DMS114 treated with DMSO at 0.1 percent for 48 hours (cell line): Measurements from ENCODE around the gene MRPL28.
"Not testable (repeated sequence)": the region's sequence is repeated elsewhere in the genome, so short reads cannot be mapped to it uniquely, and the experiment has no call there.

Source experiments
- DNase-seq: peaks from one replicate; lab custom pipeline; 2025; ENCODE audit not compliant: unreplicated experiment; lab: John Stamatoyannopoulos, UW

The MRPL28 gene

GRCh38 chr16:391885-392335 is 21.6 kb upstream of the MRPL28 start:
- DNase-seq = no peak

- no peak for DNase-seq
Observed at GRCh38 chr16:389352-389751, 19.0 kb upstream of the MRPL28 start.

GRCh38 chr16:387761-388666 is 17.7 kb upstream of the MRPL28 start:
- DNase-seq = not testable (repeated sequence)

GRCh38 chr16:386641-387156 is 16.4 kb upstream of the MRPL28 start:
- DNase-seq = no peak

GRCh38 chr16:383326-384051 is 13.2 kb upstream of the MRPL28 start:
- no peak for DNase-seq

- DNase-seq = no peak
Observed at GRCh38 chr16:381789-382717, 11.7 kb upstream of the MRPL28 start, which contains the start of gene PGAP6. PGAP6 (minus strand) TSS chr16:381978; CDS start chr16:381821, 157 bp downstream.

- no peak for DNase-seq
Observed at GRCh38 chr16:381012-381788, 10.9 kb upstream of the MRPL28 start.

GRCh38 chr16:380762-381011 is 10.3 kb upstream of the MRPL28 start:
- DNase-seq = no peak

GRCh38 chr16:379961-380761 is 9.8 kb upstream of the MRPL28 start:
- no peak for DNase-seq

GRCh38 chr16:379183-379960 is 9.0 kb upstream of the MRPL28 start:
- DNase-seq = no peak

- no peak for DNase-seq
Observed at GRCh38 chr16:378821-379182, 8.5 kb upstream of the MRPL28 start.

GRCh38 chr16:378113-378820 is 7.9 kb upstream of the MRPL28 start:
- DNase-seq = not testable (repeated sequence)

GRCh38 chr16:377419-377951 is 7.1 kb upstream of the MRPL28 start:
- DNase-seq = no peak

- DNase-seq = no peak
Observed at GRCh38 chr16:376817-377418, 6.6 kb upstream of the MRPL28 start.

GRCh38 chr16:375927-376816 is 5.8 kb upstream of the MRPL28 start:
- DNase-seq = no peak

- DNase-seq = no peak
Observed at GRCh38 chr16:375212-375611, 4.9 kb upstream of the MRPL28 start.

GRCh38 chr16:374616-374926 is 4.2 kb upstream of the MRPL28 start:
- no peak for DNase-seq
